ENCODE results near the gene SLC1A2. TPM values are rescaled to one million over a fixed set of nuclear protein-coding genes. Genes with fewer than 3 reads are reported as not detected.

SLC1A2 gene
- total and polyA plus RNA-seq, 2 of the 4 experiments (the other 2 are of a cell fraction), result 0.15 to 0.54 TPM

- Histone ChIP-seq H3K9ac (ENCODE audit: low read depth, low read length) (no peak overlapping the region), H3K9me1 (ENCODE audit: insufficient read depth, low read length) (peaks cover 5% of the 10 kb centered on the region; the same call in 1 of the 2 replicates)
- dilution Hi-C loops (cut with HindIII; ENCODE audit: low sequenced_read_pairs, unreplicated experiment), result no loop called here
Observed at GRCh38 chr11:35426351-35426750, 7.0 kb upstream of the SLC1A2 start.

More at GRCh38 chr11:35426351-35426750, 7.0 kb upstream of the SLC1A2 start:
- no peak overlapping the region for H2BK15ac ChIP-seq (ENCODE audit: low read depth, low read length)
- ChIA-PET CTCF (no interaction called here), POLR2A (ENCODE audit: unreplicated experiment) (no interaction called here)
- H3K18ac ChIP-seq (ENCODE audit: low read depth, low read length), result no peak overlapping the region
- H3K4me3 ChIP-seq (ENCODE audit: insufficient read depth, low read depth, low read length), result no peak overlapping the region
- no peaks in the 10 kb centered on the region for H3K27me3 ChIP-seq (ENCODE audit: control insufficient read depth, insufficient read depth, low read length)
- H3K4me2 ChIP-seq (ENCODE audit: low read depth, low read length), result no peak overlapping the region
- no peaks in the 10 kb centered on the region; the same call in 1 of the 2 replicates for H4K20me1 ChIP-seq (ENCODE audit: insufficient read depth, low read length)
- peaks cover 0 to 10% of the 10 kb centered on the region in 2 experiments; a peak in 1 of 4 replicates for H3K79me1 ChIP-seq (ENCODE audit: low read depth in 1 of 2, low read length in 2 of 2)
- H3K27ac ChIP-seq (ENCODE audit: insufficient read depth, low read length), result no peak overlapping the region
- no peak for ATAC-seq (ENCODE audit: low read depth)
- H3K4me1 ChIP-seq (ENCODE audit: control insufficient read depth, insufficient read depth, low read length), result peaks cover 3% of the 10 kb centered on the region; the same call in 1 of the 2 replicates
- H3K23ac ChIP-seq (ENCODE audit: low read depth, low read length), result no peak overlapping the region
- no CpG with 5 or more reads among the region's 1 CpG for WGBS, 2 experiments (ENCODE audit: extremely low coverage in 2 of 2, insufficient read length in 1 of 2)
- TF ChIP-seq MAZ (IDR thresholded peaks at IDR 0.05; ENCODE audit: borderline replicate concordance, low read depth, low read length), result no peak
- TF ChIP-seq POLR2A (IDR thresholded peaks at IDR 0.05; ENCODE audit: low read depth, low read length), result no peak
- TF ChIP-seq, protein P1, sequence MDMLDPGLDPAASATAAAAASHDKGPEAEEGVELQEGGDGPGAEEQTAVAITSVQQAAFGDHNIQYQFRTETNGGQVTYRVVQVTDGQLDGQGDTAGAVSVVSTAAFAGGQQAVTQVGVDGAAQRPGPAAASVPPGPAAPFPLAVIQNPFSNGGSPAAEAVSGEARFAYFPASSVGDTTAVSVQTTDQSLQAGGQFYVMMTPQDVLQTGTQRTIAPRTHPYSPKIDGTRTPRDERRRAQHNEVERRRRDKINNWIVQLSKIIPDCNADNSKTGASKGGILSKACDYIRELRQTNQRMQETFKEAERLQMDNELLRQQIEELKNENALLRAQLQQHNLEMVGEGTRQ (IDR thresholded peaks at IDR 0.05; ENCODE audit: low read depth, low read length), result no peak
- TF ChIP-seq ELK1 (IDR thresholded peaks at IDR 0.05; ENCODE audit: borderline replicate concordance, low read depth, low read length), result no peak
- no peak for TF ChIP-seq FOS (IDR thresholded peaks at IDR 0.05; ENCODE audit: low read depth, low read length)
- no peak for TF ChIP-seq NFE2L2 (IDR thresholded peaks at IDR 0.05; ENCODE audit: low read depth, low read length)
- TF ChIP-seq CTCF (conservative IDR thresholded peaks at IDR 0.05; ENCODE audit: low read depth, low read length), result no peak
- no peak for TF ChIP-seq RFX5 (IDR thresholded peaks at IDR 0.05; ENCODE audit: low read depth, low read length)
- TF ChIP-seq MXI1 (IDR thresholded peaks at IDR 0.05; ENCODE audit: borderline replicate concordance, low read depth, low read length), result no peak
- no peak overlapping the region for H2BK120ac ChIP-seq (ENCODE audit: low read depth, low read length)
- no peak overlapping the region for H2AK9ac ChIP-seq (replicated peaks; ENCODE audit: low read depth, low read length, poor library complexity)
- H4K91ac ChIP-seq (ENCODE audit: insufficient read depth, low read depth, low read length), result no peak overlapping the region
- no peaks in the 10 kb centered on the region for H3K9me3 ChIP-seq (ENCODE audit: control insufficient read depth, insufficient read depth, low read length)
- H2AK5ac ChIP-seq (ENCODE audit: low read depth, low read length), result no peak overlapping the region
- BruUV-seq (replicated peaks), result no TSS peak
- no peak overlapping the region for H2BK5ac ChIP-seq (ENCODE audit: low read depth, low read length, poor library complexity, severe bottlenecking)
- H3K36me3 ChIP-seq (ENCODE audit: control insufficient read depth, insufficient read depth, low read length), result peaks cover 21% of the 10 kb centered on the region
- H2AFZ ChIP-seq (replicated peaks; ENCODE audit: low read length, poor library complexity), result no peak overlapping the region
- intact Hi-C loops (cut with micrococcal nuclease), result no loop called here
- no peak overlapping the region for H2BK20ac ChIP-seq (ENCODE audit: low read depth, low read length)
- H3K4ac ChIP-seq (ENCODE audit: low read depth, low read length), result no peak overlapping the region
- in situ Hi-C loops (cut with MboI; ENCODE audit: low sequenced_read_pairs), result no loop called here
- H3K56ac ChIP-seq (ENCODE audit: extremely low read depth, insufficient read depth, low read length), result no peak overlapping the region
- H4K8ac ChIP-seq (ENCODE audit: low read depth in 2 of 2, low read length in 2 of 2), result no peak overlapping the region
- no peak overlapping the region for H4K5ac ChIP-seq (ENCODE audit: low read depth, low read length)
- DNase-seq, result no peak
- no peak overlapping the region for H3K14ac ChIP-seq (replicated peaks; ENCODE audit: low read depth, low read length)

All from IMR-90 (cell line).